ENCODE data around the gene ACTA1.

- TF ChIP-seq, protein P1, sequence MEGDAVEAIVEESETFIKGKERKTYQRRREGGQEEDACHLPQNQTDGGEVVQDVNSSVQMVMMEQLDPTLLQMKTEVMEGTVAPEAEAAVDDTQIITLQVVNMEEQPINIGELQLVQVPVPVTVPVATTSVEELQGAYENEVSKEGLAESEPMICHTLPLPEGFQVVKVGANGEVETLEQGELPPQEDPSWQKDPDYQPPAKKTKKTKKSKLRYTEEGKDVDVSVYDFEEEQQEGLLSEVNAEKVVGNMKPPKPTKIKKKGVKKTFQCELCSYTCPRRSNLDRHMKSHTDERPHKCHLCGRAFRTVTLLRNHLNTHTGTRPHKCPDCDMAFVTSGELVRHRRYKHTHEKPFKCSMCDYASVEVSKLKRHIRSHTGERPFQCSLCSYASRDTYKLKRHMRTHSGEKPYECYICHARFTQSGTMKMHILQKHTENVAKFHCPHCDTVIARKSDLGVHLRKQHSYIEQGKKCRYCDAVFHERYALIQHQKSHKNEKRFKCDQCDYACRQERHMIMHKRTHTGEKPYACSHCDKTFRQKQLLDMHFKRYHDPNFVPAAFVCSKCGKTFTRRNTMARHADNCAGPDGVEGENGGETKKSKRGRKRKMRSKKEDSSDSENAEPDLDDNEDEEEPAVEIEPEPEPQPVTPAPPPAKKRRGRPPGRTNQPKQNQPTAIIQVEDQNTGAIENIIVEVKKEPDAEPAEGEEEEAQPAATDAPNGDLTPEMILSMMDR (IDR thresholded peaks at IDR 0.05): no peak
- no peak for TF ChIP-seq POLR2A (IDR thresholded peaks at IDR 0.05)
Measured at GRCh38 chr1:229461032-229461668, 27.3 kb upstream of the ACTA1 start.
